ENCODE results near the gene IL17REL. TPM values are rescaled to one million over a fixed set of nuclear protein-coding genes. Genes with fewer than 3 reads are reported as not detected.
A peak's percentile ranks its signal among the peaks of the same experiment; 100 is the strongest.

IL17REL gene
- total RNA-seq, 1 donor from 2014 or later = 0.31 TPM

DNA sequence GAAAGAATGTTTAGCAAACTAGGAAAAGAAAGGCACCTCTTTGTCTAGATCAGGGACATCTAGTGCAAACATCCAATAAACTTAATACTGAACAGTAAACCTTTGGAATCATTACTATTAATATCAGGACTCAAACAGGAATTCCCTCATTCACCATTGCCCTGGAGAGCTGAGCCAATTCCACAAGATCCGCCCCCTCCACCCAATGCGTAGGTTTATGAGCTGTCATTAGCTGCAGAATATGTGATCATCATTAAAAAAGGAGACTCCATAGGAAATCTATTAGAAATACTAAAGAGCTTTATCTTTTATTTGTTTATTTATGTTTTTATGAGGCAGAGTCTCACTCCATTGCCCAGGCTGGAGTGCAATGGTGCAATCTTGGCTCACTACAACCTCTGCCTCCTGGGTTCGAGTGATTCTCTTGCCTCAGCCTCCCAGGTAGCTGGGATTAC lies 5.5 kb downstream of the IL17REL start:
- intact Hi-C loops (cut with micrococcal nuclease) = no loop called here
- Mint-ChIP-seq H3K36me3 (ENCODE audit: low read depth) (no peaks in the 10 kb centered on the region), H3K27ac (no peak overlapping the region), H3K9me3 (no peaks in the 10 kb centered on the region), H3K4me1 (peaks cover 18% of the 10 kb centered on the region), H3K4me3 (no peak overlapping the region), H3K27me3 (peaks cover 2% of the 10 kb centered on the region)
- ChIA-PET POLR2A (no interaction called here), CTCF (interaction anchor here (1.2 kb wide), 1 partner anchor 76 kb away, joined by 3 read pairs; no protein-coding TSS in a partner anchor)
- DNase-seq (no peak), ATAC-seq (ENCODE audit: low read depth) (no peak)
- TF ChIP-seq, protein P1, sequence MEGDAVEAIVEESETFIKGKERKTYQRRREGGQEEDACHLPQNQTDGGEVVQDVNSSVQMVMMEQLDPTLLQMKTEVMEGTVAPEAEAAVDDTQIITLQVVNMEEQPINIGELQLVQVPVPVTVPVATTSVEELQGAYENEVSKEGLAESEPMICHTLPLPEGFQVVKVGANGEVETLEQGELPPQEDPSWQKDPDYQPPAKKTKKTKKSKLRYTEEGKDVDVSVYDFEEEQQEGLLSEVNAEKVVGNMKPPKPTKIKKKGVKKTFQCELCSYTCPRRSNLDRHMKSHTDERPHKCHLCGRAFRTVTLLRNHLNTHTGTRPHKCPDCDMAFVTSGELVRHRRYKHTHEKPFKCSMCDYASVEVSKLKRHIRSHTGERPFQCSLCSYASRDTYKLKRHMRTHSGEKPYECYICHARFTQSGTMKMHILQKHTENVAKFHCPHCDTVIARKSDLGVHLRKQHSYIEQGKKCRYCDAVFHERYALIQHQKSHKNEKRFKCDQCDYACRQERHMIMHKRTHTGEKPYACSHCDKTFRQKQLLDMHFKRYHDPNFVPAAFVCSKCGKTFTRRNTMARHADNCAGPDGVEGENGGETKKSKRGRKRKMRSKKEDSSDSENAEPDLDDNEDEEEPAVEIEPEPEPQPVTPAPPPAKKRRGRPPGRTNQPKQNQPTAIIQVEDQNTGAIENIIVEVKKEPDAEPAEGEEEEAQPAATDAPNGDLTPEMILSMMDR (IDR thresholded peaks at IDR 0.05) = no peak

DNA sequence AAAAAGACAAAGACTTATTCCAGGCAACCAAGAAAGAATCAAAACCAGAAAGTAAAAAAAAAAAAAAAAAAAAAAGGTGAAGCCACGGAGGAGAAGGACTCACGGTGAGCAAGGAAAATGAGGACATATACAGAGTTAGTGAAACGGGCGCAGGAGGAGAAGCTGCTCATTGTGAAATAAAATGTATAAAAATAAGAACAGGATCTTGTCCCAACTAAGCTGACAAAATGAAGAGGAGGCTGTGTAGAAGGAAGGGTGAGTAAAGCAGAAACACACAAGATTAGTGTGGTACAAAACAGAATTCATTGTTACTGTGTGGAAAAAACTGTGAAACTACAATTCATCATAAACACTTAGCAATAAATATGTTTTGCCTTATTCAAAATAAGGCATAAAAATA lies 7.6 kb downstream of the IL17REL start:
- H3K9me3 Mint-ChIP-seq = no peaks in the 10 kb centered on the region
- no peak overlapping the region for H3K4me3 Mint-ChIP-seq
- CTCF ChIA-PET = interaction anchor here (1.2 to 1.9 kb wide), 2 partner anchors 22 to 28 kb away, joined by 4 read pairs; no protein-coding TSS in a partner anchor
- POLR2A ChIA-PET = interaction anchor here (0.7 kb wide), 1 partner anchor 12 kb away, joined by 11 read pairs; no protein-coding TSS in a partner anchor
- DNase-seq (no peak), ATAC-seq (ENCODE audit: low read depth) (no peak)
- intact Hi-C loops (cut with micrococcal nuclease) = no loop called here
- no peak overlapping the region for H3K27ac Mint-ChIP-seq
- peaks cover 7% of the 10 kb centered on the region for H3K4me1 Mint-ChIP-seq
- H3K36me3 Mint-ChIP-seq (ENCODE audit: low read depth) = no peaks in the 10 kb centered on the region
- TF ChIP-seq, protein P1 (IDR thresholded peaks at IDR 0.05) = no peak
- peaks cover 4% of the 10 kb centered on the region for H3K27me3 Mint-ChIP-seq

DNA sequence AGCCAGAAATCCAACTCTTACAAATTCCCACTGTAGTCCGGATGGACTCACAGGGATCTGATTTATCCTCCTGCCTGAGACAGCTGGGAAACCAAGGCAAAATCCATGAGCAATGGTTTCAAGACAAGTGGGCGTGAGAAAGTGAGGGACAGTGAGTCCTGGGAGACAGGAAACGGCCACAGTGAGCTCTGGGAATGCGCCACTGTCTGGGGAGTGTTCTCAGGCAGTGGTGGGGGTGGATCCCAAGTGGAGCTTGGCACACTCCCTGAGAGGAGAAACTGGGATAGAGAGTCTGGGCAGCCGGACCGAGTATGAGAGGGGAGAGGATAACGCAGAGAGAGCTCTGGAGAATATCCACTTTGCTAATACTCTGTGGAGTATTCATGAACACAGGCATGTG lies 9.8 kb downstream of the IL17REL start:
- Mint-ChIP-seq H3K27me3 (peaks cover 4% of the 10 kb centered on the region), H3K36me3 (ENCODE audit: low read depth) (no peaks in the 10 kb centered on the region), H3K4me1 (peaks cover 9% of the 10 kb centered on the region), H3K4me3 (no peak overlapping the region), H3K27ac (no peak overlapping the region), H3K9me3 (no peaks in the 10 kb centered on the region)
- TF ChIP-seq, protein P1 (IDR thresholded peaks at IDR 0.05) = no peak
- no peak for DNase-seq
- intact Hi-C loops (cut with micrococcal nuclease) = no loop called here
- CTCF ChIA-PET = interaction anchor here (1.0 kb wide), 1 partner anchor 9 kb away, joined by 3 read pairs; no protein-coding TSS in a partner anchor
- no peak for ATAC-seq (ENCODE audit: low read depth)
- POLR2A ChIA-PET = no interaction called here

DNA sequence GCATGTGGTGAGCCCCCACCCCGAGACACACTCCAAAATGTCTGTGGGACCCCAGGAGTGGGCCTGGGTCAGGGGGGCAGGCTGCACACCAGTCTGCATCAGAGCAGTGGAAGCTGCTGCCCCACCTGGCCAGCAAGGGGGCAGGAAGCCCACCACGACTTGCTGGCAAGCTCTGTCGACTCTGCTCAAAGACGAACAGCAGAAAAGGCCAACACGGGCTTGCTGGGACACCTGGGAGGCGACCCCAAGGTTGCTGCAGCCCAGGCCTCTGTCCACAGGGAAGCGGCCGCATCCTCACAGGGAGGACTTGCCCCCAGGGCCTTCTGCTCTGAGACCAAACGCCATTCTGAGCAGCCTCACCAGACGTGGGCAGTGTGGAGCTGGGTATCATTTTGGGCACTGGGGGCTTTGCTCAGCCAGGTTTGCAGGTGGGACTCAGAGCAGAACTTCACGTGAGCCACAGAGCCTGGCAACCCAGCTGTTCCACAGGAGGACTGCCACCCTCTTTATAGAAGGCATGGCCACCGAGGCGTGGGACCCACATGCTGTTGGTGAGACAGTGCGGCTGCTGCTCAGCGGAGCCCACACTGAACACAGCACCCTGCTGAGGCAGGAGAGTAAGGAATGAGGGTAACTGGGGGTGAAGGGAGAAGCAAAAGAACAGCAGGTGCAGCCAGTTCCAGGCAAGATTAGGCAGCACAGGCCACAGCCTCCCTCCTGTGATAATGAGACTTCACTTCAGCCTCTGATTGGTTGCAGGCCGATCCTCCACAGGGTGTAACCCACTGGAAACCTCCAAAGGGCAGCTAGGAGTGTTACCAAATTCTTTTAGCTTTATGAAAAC lies 11.0 kb downstream of the IL17REL start:
- intact Hi-C loops (cut with micrococcal nuclease) = no loop called here
- no peak for DNase-seq
- no peak overlapping the region for H3K27ac Mint-ChIP-seq
- TF ChIP-seq, protein P1 (IDR thresholded peaks at IDR 0.05) = no peak
- peaks cover 4% of the 10 kb centered on the region for H3K27me3 Mint-ChIP-seq
- ChIA-PET CTCF (interaction anchor here (0.6 to 1.0 kb wide), 2 partner anchors 8 to 30 kb away, joined by 3 read pairs; no protein-coding TSS in a partner anchor), POLR2A (interaction anchor here (0.8 kb wide), 1 partner anchor 9 kb away, joined by 3 read pairs; no protein-coding TSS in a partner anchor)
- H3K36me3 Mint-ChIP-seq (ENCODE audit: low read depth) = no peaks in the 10 kb centered on the region
- no peak overlapping the region for H3K4me3 Mint-ChIP-seq
- H3K9me3 Mint-ChIP-seq = no peaks in the 10 kb centered on the region
- peaks cover 12% of the 10 kb centered on the region for H3K4me1 Mint-ChIP-seq
- peak; percentile 33 for ATAC-seq (ENCODE audit: low read depth)
